NCI-H2107 (cell line): Measurements from ENCODE around the gene RHBDF1.

Experiments used
- DNase-seq: peaks from one replicate; lab custom pipeline; 2025; lab: John Stamatoyannopoulos, UW

The RHBDF1 gene

DNA sequence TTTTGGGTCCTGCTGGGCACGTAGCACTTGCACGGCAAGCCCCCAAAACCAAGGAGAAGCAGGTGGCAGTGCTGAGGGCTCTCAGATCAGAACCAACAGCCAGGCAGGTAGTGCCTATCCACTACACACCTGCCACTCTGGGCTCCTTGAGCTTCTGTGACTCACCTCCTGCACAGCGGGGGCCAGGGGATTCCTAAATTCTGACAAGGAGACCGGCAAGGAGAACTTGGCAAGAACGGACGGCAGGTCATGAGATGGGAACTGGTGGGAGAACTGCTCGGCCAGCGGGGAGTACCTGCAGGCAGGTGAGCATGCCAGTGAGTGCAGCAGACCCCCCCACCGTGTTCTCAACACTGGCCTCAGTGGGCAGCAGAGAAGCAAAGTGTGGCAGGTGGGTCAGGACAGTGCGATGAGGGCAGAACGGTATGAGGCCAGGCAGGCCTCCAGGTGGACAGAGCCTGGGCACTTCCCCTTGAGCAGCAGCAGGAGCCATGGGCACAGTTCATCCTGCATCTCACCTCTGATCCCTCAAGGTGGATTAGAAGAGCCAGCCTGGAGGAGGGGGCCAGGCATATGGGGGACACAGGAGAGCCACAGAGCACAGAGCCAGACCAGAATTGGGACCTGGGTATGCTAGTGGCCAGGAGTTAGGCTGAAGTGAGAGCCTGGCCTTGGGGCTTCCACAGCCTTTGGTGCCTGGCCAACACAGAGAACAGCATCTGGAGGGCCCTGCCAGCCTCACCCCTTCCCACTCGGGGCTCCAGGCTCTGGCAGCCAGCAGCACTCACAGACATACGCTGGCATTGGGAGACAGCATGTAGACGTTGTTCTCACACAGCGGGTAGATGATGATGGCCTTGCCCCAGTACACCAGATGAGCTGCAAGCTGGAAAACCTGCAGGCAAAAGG, 20.3 kb upstream of the RHBDF1 start:
- DNase-seq: no peak

DNA sequence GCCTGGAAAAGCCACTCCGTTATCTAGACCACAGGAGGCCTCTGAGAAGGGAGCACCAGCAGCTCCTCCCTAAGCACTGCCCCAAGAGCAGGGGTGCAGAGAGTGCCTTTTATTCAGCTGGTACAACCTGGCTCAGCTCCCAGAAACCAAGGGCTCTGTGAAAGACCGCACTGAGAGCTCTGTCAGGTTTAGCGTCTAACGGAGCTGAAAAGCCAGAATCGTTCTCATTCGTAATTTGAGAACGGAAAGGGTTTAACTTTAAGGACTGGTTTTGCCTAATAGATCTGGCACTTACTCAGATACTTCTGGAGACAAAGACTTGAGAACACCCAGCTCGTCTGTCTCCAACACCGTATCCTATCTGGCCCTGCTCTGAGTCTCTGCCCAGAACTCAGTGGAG, 19.1 kb upstream of the RHBDF1 start:
- DNase-seq: peak; percentile 87

DNA sequence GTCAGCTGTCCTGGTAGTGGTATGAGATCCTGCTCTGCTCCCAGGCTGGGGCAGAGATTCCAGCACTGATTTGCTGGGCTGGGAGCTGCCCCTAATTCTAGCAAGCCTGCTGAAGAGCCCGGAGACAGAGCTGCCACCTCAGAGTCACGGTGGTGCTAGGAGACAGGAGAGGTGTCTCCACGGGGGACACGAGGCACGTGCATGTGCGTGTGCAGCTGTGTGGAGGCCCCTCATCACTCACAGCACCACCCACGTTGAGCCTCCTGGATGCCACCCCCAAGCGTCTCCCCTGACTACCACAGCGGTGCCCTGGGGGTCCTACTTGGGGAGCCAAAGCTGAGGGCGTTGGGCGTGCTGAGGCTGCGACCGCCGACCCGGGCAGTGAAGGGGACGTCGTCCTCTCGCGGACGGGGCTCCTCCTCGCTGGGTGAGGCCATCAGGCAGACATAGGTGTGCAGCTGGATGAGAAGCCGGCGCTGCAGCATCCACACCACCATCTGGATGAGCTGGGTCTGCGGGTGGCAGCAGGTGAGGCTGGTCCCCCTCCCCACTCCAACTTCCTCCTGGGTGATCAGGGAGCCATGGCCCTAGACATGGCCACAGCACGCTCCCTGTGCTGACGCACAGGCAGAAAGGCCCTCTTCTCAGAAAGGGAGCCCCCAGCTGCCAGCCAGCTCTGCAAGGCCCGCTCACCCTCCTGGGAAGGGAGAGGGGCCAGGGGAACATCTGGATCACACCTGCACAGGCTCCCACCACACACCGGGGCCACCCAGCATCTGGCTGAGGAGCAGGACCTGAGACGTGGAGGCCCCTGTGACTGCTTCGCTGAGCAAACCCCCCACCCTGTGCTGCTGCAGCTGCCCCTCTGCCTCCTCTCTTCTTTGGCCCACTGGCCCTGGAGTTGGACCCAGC, 17.2 kb upstream of the RHBDF1 start:
- no peak for DNase-seq

DNA sequence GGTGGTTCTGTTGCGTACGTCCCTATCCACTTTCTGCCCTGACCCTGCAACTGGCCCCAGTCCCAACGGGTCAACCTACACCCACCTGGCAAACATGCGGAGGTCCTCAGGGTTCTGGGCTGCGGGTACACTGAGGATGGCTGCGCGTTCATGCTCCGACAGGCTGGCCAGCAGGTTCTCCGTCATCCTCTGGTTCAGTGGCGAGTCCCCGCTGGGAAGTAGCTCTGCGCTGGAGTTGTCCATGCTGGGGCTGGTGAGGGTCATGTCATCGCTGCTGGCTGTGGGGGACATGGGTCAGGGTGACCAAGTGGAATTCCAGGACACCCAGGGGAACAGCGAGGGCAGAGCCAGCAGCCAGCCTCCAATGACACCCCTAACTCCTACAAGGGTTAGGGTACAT, 16.2 kb upstream of the RHBDF1 start:
- DNase-seq: no peak

DNA sequence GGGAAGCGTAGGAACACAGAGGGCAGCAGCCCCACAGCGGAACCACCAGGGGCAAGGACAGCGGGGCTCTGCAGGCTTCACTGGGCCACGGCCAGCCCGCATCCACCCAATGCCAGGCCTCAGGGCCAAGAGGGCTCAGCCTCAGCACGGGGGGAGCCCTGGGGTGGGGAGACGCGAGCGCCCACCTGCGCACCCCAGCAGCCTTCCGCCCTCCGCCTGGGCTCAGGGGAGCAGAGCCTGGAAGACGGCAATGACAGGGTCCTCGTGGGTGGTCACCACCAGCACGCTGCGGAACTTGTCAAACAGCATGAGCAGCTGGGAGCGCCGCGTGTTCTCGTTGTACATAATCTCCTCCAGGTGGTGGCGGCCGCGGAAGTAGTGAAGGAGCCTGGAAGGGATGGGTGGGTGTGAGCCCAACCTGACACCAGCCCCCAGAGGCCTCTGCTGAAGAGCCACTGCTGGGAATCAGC, 14.1 kb upstream of the RHBDF1 start:
- DNase-seq: no peak

DNA sequence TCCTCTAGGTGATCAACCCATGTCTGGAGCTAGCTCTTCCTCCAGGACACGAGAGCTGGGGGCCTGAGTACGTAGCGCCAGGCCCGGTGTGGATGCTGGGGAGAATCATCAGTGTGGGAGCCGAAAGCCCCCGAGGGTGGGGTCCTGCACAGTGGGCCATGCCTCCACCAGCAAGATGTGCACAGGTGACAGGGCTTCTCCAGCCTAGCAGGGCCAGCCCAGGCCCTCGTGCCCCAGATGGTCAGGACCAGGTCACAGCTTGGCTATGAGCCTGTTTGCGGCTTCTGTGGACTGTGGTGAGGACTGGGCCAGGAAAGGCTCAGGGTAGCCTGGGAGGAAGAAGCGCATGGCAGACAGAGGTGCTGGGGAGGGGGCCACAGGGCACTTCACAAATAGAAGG, 13.4 kb upstream of the RHBDF1 start:
- DNase-seq: no peak

DNA sequence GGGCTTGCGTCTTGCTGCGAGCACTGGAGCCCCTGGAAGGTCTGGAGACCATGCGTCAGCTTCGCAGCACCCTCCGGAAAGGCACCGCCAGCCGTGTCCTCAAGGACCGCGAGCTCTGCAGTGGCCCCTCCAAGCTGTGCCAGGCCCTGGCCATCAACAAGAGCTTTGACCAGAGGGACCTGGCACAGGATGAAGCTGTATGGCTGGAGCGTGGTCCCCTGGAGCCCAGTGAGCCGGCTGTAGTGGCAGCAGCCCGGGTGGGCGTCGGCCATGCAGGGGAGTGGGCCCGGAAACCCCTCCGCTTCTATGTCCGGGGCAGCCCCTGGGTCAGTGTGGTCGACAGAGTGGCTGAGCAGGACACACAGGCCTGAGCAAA, 13.0 kb upstream of the RHBDF1 start:
- DNase-seq: no peak

DNA sequence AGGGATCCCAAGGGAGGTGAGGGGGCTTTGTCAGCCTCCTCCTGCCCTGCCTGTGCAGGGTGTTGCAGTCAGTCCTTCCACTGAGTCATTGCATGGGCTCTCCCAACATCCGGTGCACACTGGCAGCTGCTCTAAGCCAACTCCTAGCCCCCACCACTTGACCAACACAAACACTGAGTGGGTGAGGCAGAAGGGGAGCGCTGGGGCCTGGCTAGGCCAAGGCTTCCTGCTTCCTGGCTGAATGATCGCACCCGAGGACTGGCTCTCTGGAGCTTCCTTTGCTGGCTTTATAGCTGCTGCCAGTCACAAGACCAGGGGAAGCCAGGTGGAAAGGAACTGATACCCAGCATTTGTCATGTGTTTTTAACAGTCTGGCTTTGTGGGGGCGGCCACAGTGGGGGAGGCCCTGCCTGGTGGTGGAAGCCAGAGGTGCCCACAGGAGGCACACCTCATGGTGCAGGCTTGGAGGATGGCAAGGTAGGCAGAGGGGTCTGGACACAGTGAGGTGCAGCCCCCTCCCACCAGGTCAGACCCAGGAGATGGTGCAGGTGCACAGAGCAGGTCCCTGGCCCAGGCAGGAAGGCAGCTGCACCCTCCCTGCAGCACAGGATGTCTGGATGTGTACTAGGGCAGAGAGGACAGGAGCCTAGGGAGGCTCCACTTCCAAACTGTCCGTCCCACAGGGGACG, 12.4 kb upstream of the RHBDF1 start:
- DNase-seq: no peak

DNA sequence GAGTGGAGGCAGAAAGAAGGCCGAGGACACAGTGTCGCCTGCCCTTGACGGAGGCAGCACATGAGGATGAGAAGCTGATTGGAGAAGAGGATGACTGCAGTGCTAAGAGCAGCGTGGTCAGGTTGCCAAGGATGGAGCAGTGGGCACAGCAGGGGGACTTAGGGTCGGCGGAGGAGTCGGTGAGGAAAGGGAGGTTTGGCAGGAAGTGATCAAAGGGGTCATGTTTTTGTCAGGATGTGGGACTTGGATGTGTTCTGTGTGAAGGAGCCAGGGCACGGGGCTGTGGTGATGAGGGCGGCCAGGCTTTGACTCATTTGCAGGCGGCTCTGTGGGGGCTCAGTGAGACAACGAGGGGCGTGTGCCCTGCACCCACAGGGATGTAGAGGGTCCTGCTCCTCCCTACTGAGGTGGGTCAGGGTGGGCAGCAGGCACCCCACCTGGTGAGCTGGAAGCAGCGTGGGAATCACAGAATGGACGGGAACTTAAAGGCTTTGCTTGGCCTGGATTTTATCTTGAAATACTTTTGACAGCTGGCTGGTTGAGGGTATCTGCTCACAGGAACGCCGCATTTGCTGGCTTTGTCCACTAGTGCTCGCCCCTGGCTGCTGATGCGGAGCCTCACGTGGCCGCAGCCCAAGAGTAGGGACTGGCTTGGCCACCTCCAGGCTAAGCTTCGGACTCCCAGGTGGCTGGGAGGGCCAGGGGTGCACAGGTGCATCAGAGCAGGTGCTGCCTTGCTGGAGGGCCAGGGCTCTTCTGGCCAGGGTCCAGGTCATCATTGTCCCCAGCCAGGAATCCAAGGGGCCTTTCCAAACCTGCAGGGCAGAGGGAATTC, 11.6 kb upstream of the RHBDF1 start:
- no peak for DNase-seq

DNA sequence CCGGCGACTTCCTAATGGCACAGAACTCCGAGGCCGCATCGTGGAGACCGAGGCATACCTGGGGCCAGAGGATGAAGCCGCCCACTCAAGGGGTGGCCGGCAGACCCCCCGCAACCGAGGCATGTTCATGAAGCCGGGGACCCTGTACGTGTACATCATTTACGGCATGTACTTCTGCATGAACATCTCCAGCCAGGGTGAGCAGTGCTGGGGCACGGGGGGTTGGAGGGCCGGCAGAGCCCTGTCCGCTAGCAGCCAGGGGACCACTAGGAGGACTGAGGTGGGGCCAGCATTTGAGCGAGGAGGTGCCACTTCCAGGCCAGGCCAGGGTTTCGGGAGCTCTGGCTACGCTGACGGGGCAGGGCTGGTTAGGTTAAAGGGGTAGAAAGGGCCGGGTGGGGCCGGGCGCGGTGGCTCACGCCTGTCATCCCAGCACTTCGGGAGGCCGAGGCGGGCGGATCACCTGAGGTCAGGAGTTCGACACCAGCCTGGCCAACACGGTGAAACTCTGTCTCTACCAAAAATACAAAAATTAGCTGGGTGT, 10.7 kb upstream of the RHBDF1 start:
- no peak for DNase-seq

DNA sequence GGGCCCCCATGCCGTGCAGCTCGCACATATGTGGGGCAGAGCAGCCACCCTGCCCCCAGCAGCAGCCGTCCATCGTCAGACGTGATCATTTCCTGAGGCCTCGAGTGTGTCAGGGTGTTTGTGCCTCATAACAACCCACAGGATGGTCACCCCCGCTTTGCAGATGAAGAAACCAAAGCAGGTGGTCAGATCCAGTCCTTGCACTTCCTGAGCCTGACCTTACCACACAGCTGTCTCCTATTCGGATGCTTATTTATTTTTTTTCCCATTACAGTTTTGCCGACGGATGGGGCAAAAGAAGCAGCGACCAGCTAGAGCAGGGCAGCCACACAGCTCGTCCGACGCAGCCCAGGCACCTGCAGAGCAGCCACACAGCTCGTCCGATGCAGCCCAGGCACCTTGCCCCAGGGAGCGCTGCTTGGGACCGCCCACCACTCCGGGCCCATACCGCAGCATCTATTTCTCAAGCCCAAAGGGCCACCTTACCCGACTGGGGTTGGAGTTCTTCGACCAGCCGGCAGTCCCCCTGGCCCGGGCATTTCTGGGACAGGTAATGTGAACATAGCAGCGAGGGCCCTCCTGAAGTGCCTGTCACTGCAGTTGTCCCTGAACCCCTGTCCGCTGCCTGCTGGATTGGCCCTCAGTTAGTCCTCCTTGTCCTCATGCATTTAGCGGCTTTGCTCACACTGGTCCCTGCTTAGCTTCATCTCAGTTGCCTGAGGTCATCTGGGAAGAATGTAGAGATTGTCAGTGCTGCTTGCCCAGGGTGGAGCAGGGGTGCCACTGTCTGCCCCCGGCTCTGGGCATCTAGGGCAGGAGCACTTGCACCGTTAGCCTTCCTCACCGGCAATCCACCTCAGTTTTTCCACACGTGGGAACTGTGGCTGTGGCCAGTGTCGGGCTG, 7.0 kb upstream of the RHBDF1 start:
- DNase-seq: no peak

DNA sequence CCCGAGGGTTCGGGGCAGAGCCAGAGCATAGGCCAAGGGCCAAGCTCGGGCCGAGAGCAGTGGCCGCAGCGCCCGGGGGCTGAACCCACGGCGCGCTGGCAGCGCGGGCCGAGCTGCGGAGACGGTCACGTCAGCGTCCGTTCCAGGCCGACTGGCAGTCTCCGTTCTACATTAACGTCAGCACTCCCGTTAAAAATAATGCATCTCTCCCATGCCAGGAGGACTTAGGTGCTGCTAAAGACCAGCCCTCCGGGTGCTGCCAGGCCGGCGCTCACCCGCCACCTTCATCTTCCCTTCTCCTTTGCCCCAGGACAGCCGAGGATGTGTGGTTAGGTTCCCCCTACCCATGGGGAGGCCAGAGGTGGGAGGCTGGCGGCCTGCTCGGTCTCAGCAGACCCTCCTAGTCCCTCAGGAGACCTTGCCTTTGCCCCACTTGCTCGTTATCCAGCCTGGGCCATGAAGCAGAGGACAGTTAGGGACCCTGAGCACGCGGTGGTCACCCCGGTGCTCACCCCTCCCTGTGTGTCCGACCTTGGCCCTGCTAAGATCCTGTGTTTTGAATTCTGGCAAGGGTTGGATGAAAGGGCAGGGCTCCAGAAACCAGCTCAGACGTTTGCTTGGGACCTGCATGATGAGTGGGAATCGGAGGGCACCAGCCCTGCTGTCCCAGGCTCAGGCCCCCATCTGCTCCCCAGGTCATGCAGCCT, 6.2 kb upstream of the RHBDF1 start:
- no peak for DNase-seq

DNA sequence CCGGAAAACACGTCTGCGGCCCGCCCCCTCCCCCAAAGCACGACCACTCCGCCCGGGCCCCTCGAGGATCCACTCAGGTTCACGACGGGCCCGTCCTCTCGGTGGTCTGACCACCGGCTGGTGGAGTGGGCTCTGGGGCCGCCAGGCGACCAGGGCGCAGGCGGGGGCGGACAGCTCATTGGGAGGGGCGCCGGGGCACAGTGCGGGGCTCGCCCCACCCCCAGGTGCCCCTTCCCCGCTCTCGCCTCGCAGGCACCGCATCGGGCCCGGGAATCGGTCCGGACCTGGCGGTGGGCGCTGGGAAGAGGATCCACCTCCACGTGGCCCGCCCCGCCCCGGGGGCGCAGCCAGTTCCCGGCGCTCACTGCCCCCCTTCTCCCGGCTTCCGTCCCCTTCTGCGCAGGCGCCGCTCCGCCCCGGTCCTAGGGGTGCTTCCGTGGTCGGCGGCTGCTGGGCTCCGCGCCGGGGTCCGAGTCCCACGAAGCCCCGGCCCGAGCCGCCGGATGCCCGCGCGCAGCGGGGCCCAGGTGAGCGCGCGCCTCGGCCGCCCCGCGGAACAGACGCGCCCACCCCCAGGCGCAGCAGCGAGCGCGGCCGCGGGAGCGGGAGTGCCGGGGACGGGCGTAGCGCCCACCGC, 5.5 kb upstream of the RHBDF1 start, which contains the start of gene MPG:
TSS of gene MPG (plus strand) at position 419 of the 637 bp plus-strand sequence. CDS start at position 504, 85 bp downstream.
- DNase-seq: no peak

DNA sequence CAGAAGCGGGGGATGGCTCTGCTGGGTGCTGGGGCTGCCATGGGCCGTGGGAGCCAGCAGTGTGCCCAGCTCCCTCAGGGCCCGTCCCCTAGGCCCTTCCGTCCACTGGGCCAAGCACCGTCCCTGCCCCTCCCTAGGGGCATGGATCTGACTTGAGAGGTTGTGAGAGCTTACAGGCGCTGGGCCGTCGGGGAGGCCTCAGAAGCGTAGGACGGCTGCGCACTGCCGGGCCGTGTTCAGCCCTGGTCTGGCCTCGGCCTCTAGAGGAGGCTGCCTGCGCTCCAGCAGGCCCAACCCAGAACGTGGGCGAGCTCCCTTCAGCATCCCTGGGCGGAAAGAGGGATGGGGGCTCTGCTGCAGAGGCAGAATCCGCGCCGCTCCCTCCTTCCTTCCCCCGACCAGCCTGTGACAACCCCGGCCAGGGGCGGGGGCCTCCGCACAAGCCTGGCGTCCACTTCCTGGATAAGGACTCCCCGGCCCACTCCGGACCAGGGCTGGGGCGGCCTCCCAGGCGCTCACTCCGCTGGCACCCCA, 4.9 kb upstream of the RHBDF1 start:
- no peak for DNase-seq

DNA sequence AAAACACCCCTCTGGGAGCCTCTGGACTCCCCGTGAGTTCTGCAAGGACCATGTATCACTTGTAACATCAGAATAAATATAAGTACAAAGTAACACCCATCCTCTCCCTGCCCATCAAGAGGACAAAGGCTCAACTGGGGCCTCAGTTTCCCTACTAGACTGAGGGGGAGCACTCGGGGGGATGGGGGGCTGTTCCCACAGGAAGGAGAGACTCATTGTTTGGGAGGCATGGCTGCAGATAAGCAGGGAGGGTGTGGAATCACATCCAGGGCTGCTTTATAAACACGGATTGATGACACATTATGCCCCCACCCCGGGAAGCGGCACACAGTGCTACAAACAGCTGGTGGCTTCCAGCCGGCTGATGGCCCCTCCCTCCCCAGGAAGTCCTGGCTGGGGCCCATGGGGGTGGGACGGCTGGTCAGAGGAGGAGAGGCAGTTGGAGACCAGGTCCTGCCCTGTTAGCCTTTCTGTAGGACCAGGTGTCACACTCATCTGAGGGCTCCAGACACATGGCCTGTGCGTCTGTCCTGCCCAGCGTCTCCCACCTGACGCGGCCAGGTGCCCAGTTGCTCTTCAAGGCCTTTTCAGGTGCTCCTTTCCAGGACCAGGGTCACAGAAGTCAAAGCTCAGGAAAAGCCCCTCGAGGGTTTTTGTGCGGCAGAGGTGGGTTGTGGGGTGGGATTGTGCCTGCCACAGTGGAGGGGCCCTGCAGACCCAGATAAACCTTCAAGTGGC, 4.3 kb upstream of the RHBDF1 start:
- no peak for DNase-seq

DNA sequence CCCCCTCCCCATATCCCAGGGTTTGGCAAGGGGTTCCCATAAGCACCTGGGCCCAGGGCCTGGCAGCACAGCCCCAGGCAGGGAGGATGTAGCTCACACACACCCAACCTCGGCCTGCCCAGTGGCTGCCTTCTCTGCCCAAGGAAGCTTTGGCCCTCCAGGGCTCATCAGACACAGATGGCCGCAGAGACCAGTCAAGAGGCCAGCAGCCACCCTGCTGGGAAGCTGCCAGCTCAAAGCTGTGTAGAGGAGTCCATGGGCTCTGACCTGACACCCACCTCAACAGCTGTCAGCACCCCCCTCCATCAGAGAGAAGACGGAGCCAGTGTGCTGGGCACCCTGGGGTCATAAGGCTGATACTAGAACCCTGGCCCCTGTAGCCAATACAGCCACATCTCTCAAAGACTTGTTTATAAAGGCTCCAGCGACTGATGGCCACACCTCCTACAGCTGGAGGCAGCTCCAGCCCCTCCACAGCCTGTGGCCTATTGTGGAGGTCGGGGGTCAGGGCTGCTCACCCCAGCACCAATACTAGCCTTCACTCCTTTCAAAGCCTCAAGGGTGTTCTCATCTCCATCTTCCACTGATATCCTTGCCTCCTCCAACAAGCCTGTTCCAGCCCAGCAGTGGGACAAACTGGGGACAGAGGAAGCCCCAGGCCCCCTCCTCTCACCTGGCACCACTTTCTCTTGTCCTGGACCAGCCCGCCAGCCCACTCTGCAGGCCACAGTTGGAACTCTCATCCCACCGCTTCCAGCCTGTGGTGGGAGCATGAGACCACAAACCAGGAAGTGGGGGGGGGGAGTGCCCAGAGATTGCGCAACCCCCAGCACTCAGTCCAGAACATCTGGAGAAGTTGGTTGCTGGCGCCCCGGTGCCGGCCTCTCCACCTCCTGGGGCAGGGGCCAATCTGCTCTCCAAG, 3.4 kb upstream of the RHBDF1 start:
- no peak for DNase-seq
